ENCODE data around the gene BCL2L13. TPM values are rescaled to one million over a fixed set of nuclear protein-coding genes. Genes with fewer than 3 reads are reported as not detected.

Gene BCL2L13
- total RNA-seq, 2 donors from 2014 or later, result 19.8 to 35.0 TPM

DNA sequence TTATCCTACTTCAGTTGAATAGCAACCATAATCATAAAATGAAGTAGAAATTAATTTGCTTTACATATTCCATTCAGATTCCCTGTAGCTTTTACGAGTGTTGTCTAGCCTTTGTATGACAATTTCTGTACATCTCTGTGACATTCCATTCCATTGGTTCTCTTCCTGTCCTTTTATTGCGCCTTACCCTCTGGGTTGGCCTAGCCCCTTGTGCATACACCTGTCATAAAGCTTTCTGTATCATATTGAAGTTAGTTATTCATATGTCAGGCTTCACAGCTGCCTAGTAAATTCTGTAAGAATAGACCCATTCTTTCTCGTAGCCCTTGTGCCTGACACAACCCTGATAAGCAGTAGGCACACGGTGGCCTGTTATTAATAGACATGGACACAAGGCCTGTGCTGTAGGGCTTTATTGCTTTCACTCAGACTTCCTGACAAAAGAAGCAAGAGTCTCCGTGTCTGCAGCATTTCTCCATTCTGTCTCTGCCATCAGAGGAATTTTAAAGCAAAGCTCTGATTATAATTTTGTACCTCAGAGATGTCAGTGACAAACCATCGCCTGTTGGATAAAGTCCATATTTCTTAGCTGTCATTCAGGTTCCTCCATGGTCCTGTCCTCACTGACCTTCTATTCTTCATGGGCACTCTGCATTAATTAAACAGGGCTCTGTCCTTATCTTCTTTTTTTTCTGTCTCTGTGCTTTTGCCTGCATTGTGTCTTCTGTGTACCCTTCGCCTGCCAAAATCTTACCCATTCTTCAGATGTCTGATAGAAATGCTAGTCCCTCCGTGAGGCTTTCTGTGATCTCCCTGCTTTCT lies 86.3 kb downstream of the BCL2L13 start:
- intact Hi-C loops (cut with DNase I), result no loop called here
- 56 to 65% methylated on average over 8 of the region's 8 CpGs for WGBS, 2 donors
- peak overlapping the region in 1 of 4 donors; percentile 1 for H3K27ac ChIP-seq
- H3K9me3 ChIP-seq, result no peaks in the 10 kb centered on the region
- H3K36me3 ChIP-seq (replicated peaks in 1 of 2; ENCODE audit: insufficient read depth in 1 of 2, low read depth in 2 of 2), result peaks cover 0 to 17% of the 10 kb centered on the region in 2 donors
- ATAC-seq (no peak), DNase-seq (no peak)
- H3K4me1 ChIP-seq, result peaks cover 4% of the 10 kb centered on the region
- no peak overlapping the region for H3K4me3 ChIP-seq
- no peaks in the 10 kb centered on the region for H3K27me3 ChIP-seq
- TF ChIP-seq, protein P1, sequence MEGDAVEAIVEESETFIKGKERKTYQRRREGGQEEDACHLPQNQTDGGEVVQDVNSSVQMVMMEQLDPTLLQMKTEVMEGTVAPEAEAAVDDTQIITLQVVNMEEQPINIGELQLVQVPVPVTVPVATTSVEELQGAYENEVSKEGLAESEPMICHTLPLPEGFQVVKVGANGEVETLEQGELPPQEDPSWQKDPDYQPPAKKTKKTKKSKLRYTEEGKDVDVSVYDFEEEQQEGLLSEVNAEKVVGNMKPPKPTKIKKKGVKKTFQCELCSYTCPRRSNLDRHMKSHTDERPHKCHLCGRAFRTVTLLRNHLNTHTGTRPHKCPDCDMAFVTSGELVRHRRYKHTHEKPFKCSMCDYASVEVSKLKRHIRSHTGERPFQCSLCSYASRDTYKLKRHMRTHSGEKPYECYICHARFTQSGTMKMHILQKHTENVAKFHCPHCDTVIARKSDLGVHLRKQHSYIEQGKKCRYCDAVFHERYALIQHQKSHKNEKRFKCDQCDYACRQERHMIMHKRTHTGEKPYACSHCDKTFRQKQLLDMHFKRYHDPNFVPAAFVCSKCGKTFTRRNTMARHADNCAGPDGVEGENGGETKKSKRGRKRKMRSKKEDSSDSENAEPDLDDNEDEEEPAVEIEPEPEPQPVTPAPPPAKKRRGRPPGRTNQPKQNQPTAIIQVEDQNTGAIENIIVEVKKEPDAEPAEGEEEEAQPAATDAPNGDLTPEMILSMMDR (IDR thresholded peaks at IDR 0.05), result no peak
- TF ChIP-seq POLR2A (IDR thresholded peaks at IDR 0.05), result no peak

DNA sequence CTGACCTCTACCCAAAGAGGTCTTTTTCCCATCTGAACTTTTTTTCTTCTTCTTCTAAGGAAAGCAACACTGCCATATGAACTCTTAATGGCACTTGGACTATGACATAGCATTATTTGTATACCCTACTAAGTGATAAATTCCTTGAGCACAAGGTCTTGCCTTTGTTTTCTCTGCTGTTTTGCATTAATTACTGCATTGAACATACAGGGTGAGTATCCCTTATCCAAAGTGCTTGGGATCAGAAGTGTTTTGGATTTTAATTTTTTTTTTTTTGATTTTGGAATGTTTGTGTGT lies 86.9 kb downstream of the BCL2L13 start:
- no peak overlapping the region for H3K4me3 ChIP-seq
- intact Hi-C loops (cut with DNase I), result no loop called here
- TF ChIP-seq, protein P1 (IDR thresholded peaks at IDR 0.05), result no peak
- TF ChIP-seq POLR2A (IDR thresholded peaks at IDR 0.05), result no peak
- no peak overlapping the region for H3K27ac ChIP-seq
- H3K27me3 ChIP-seq, result no peaks in the 10 kb centered on the region
- no peaks in the 10 kb centered on the region for H3K9me3 ChIP-seq
- H3K4me1 ChIP-seq, result peaks cover 4% of the 10 kb centered on the region
- ATAC-seq, result no peak
- H3K36me3 ChIP-seq (replicated peaks in 1 of 2; ENCODE audit: insufficient read depth in 1 of 2, low read depth in 2 of 2), result peaks cover 0 to 17% of the 10 kb centered on the region in 2 donors
- DNase-seq, result no peak

DNA sequence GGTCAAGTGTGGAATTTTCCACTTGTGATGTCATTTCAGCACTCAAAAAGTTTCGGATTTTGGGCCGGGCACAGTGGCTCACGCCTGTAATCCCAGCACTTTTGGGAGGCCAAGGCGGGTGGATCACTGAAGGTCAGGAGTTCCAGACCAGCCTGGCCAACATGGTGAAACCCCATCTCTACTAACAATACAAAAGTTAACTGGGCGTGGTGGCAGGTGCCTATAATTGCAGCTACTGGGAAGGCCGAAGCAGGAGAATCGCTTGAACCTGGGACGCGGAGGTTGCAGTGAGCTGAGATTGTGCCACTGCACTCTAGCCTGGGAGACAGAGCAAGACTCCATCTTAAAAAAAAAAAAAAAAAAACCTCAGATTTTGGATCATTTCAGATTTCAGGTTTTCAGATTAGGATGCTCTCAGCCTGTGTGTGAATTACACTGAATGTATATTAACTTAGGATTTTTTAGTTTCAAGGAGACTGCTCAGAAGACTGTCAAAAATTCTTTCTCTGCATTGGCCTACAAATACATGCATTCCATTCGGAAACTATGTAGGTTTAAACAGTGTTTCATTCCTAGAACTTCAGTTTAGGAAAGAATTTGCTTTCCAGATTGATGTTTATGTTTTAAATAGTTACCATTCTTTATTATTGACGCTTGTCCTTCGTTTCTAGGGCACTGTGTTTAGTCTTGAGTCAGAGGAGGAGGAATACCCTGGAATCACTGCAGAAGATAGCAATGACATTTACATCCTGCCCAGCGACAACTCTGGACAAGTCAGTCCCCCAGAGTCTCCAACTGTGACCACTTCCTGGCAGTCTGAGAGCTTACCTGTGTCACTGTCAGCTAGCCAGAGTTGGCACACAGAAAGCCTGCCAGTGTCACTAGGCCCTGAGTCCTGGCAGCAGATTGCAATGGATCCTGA lies 87.7 kb downstream of the BCL2L13 start:
- H3K36me3 ChIP-seq (replicated peaks in 1 of 2; ENCODE audit: insufficient read depth in 1 of 2, low read depth in 2 of 2), result peaks cover 0 to 17% of the 10 kb centered on the region in 2 donors
- no peak for ATAC-seq
- intact Hi-C loops (cut with DNase I), result no loop called here
- TF ChIP-seq, protein P1 (IDR thresholded peaks at IDR 0.05), result no peak
- no peak for TF ChIP-seq POLR2A (IDR thresholded peaks at IDR 0.05)
- no peak overlapping the region for H3K4me3 ChIP-seq
- H3K27ac ChIP-seq, result no peak overlapping the region
- 88 to 90% methylated on average over 13 of the region's 13 CpGs for WGBS, 2 donors
- H3K4me1 ChIP-seq, result peaks cover 4% of the 10 kb centered on the region
- H3K27me3 ChIP-seq, result no peaks in the 10 kb centered on the region
- DNase-seq, result no peak
- H3K9me3 ChIP-seq, result no peaks in the 10 kb centered on the region

DNA sequence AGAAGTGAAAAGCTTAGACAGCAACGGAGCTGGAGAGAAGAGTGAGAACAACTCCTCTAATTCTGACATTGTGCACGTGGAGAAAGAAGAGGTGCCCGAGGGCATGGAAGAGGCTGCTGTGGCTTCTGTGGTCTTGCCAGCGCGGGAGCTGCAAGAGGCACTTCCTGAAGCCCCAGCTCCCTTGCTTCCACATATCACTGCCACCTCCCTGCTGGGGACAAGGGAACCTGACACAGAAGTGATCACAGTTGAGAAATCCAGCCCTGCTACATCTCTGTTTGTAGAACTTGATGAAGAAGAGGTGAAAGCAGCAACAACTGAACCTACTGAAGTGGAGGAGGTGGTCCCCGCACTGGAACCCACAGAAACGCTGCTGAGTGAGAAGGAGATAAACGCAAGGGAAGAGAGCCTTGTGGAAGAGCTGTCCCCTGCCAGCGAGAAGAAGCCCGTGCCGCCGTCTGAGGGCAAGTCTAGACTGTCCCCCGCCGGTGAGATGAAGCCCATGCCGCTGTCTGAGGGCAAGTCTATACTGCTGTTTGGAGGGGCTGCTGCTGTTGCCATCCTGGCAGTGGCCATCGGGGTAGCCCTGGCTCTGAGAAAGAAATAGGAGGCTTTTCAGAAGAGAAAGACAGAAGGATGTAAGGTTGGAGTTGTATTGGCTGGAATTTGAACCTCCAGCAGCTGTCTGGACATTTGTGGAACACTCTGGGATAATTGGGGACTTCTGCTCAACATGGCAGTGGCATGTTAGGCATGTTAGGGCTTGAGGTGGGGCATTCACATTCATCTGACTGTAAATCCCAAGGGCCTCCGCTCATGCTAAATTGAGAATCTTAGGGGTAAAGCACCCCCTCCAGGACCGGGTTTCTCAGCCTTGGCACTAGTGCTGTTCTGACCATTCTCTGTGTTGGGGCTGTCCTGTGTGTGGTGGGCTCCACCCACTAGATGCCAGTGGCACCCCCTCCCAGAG lies 88.7 kb downstream of the BCL2L13 start:
- Histone ChIP-seq H3K36me3 (replicated peaks in 1 of 2; ENCODE audit: insufficient read depth in 1 of 2, low read depth in 2 of 2) (peaks cover 0 to 17% of the 10 kb centered on the region in 2 donors), H3K27ac (no peak overlapping the region), H3K4me3 (no peak overlapping the region), H3K27me3 (no peaks in the 10 kb centered on the region), H3K9me3 (no peaks in the 10 kb centered on the region), H3K4me1 (peaks cover 4% of the 10 kb centered on the region)
- TF ChIP-seq, protein P1 (IDR thresholded peaks at IDR 0.05), result no peak
- no peak for TF ChIP-seq POLR2A (IDR thresholded peaks at IDR 0.05)
- 80 to 87% methylated on average over 18 of the region's 18 CpGs for WGBS, 2 donors
- ATAC-seq, result no peak
- DNase-seq, result no peak
- intact Hi-C loops (cut with DNase I), result no loop called here
